Uterus (tissue), 4 donors: ENCODE results near the gene ACP6. TPM values are rescaled to one million over a fixed set of nuclear protein-coding genes. Genes with fewer than 3 reads are reported as not detected.

ENCODE experiments used
- DNase-seq, 2 donors: peaks; one replicate each; pipeline ENCODE4 v3.0.0-alpha.2; 2019 to 2020
- H3K27ac ChIP-seq, 2 donors: fragments of 200-600 bp; sonication (generic); 1 replicate in 1 of 2; 2 replicates in 1 of 2; pipeline ENCODE4 v1.5.1; 2016 to 2018
- H3K27me3 ChIP-seq, 2 donors: fragments of 200-600 bp; sonication (generic); one replicate each; pipeline ENCODE4 v1.5.1; 2018 to 2019; ENCODE audit warnings: control low read depth in 1 of 2
- H3K36me3 ChIP-seq, 2 donors: fragments of 200-600 bp; sonication (generic); one replicate each; pipeline ENCODE4 v1.5.1; 2019; ENCODE audit warnings: control low read depth in 1 of 2
- H3K4me1 ChIP-seq, 2 donors: fragments of 200-600 bp; sonication (generic); one replicate each; pipeline ENCODE4 v1.5.1; 2018 to 2019; ENCODE audit warnings: control low read depth in 1 of 2
- H3K4me3 ChIP-seq, 2 donors: fragments of 200-600 bp; sonication (generic); 1 replicate in 1 of 2; 2 replicates in 1 of 2; pipeline ENCODE4 v1.5.1; 2018 to 2019; ENCODE audit warnings: mild to moderate bottlenecking in 1 of 2
- H3K9me3 ChIP-seq, 2 donors: fragments of 200-600 bp; sonication (generic); one replicate each; pipeline ENCODE4 v1.5.1; 2019; ENCODE audit warnings: control low read depth in 1 of 2
- POLR2A ChIP-seq, 2 donors: fragments of 450-650 bp; IDR thresholded peaks; one replicate each; pipeline ENCODE4 v1.6.1; 2016; ENCODE audit warnings: antibody characterized with exemption in 2 of 2, mild to moderate bottlenecking in 1 of 2, moderate library complexity in 1 of 2
- intact Hi-C: fragments of 100-400 bp; cut with DNase I; formaldehyde crosslinking; loops from one replicate; pipeline ENCODE4 v1.15.1; 2023; ENCODE audit warnings: low total_unique reads
- total RNA-seq, 4 donors: library from RNA; depleted of rRNA in 3 of 4; stranded (reverse); fragments of >200 nt in 3 of 4; gene quantifications; one replicate each; pipeline versions ENCODE4 v1.1.0 to v1.2.4, GENCODE V29; 2014 to 2023
- TF ChIP-seq, protein P1 (sequence below), 4 experiments: fragments of 200-600 bp in 2 of 4; fragments of 450-650 bp in 2 of 4; sonication (generic) in 2 of 4; IDR thresholded peaks; one replicate each; pipeline ENCODE4 v1.5.1; 2016 to 2019; ENCODE audit warnings: antibody characterized with exemption in 4 of 4, mild to moderate bottlenecking in 2 of 4, moderate library complexity in 1 of 4
- donor health status: DM: yes; HTN: yes; CAD: no.

Gene ACP6
- total RNA-seq, 4 donors from 2014 or later = 3.6 to 29.3 (median 9.7) TPM

GRCh38 chr1:147634645-147635044 is 35.7 kb downstream of the ACP6 start:
- TF ChIP-seq, protein P1, sequence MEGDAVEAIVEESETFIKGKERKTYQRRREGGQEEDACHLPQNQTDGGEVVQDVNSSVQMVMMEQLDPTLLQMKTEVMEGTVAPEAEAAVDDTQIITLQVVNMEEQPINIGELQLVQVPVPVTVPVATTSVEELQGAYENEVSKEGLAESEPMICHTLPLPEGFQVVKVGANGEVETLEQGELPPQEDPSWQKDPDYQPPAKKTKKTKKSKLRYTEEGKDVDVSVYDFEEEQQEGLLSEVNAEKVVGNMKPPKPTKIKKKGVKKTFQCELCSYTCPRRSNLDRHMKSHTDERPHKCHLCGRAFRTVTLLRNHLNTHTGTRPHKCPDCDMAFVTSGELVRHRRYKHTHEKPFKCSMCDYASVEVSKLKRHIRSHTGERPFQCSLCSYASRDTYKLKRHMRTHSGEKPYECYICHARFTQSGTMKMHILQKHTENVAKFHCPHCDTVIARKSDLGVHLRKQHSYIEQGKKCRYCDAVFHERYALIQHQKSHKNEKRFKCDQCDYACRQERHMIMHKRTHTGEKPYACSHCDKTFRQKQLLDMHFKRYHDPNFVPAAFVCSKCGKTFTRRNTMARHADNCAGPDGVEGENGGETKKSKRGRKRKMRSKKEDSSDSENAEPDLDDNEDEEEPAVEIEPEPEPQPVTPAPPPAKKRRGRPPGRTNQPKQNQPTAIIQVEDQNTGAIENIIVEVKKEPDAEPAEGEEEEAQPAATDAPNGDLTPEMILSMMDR (IDR thresholded peaks at IDR 0.05) = no peak
- TF ChIP-seq POLR2A (IDR thresholded peaks at IDR 0.05) = no peak
- H3K27ac ChIP-seq = no peak overlapping the region
- no peaks in the 10 kb centered on the region for H3K36me3 ChIP-seq
- intact Hi-C loops = no loop called here
- no peaks in the 10 kb centered on the region for H3K27me3 ChIP-seq
- no peak for DNase-seq
- no peak overlapping the region for H3K4me3 ChIP-seq
- H3K9me3 ChIP-seq = no peaks in the 10 kb centered on the region
- H3K4me1 ChIP-seq = no peaks in the 10 kb centered on the region

DNA sequence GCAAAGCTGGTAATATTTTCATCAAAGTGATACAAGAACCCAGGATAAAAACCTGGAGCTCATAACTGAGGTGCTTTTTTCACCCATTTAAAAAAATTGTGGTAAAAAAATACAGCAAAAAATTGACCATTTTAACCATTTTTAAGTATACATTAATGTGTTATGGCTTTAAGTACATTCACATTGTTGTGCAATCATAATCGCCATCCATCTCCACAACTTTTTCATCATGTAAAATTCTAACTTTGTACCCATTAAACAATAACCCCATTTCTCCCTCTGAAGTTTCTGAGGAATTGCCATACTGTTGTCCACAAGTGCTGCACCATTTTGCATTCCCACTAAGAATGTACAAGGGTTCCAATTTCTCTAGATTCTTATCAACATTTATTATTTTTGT is 36.6 kb downstream of the ACP6 start:
- no peak overlapping the region for H3K4me3 ChIP-seq
- intact Hi-C loops = no loop called here
- H3K9me3 ChIP-seq = no peaks in the 10 kb centered on the region
- no peak for TF ChIP-seq POLR2A (IDR thresholded peaks at IDR 0.05)
- TF ChIP-seq, protein P1 (IDR thresholded peaks at IDR 0.05) = no peak
- no peaks in the 10 kb centered on the region for H3K4me1 ChIP-seq
- DNase-seq = no peak
- no peaks in the 10 kb centered on the region for H3K36me3 ChIP-seq
- no peak overlapping the region for H3K27ac ChIP-seq
- no peaks in the 10 kb centered on the region for H3K27me3 ChIP-seq

DNA sequence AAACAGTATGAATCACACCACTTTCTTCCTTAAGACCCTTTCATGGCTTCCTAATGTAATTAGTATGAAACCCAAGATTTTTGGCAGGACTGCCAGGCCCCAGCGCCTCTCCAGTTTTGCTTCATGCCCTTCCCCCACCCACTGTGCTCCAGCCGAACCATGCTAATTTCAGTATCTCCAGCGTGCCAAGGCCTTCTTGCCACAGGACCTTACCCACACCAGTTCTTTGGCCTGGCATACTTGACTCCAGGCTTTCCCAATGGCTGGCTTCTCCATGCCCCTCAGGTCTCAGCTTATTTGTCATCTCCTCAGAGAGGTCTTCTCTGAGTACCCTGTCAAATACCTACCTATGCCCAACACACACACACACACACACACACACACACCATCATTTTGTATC is 38.5 kb downstream of the ACP6 start:
- intact Hi-C loops = no loop called here
- no peaks in the 10 kb centered on the region for H3K9me3 ChIP-seq
- TF ChIP-seq, protein P1 (IDR thresholded peaks at IDR 0.05) = no peak
- no peak for TF ChIP-seq POLR2A (IDR thresholded peaks at IDR 0.05)
- H3K36me3 ChIP-seq = no peaks in the 10 kb centered on the region
- no peaks in the 10 kb centered on the region for H3K27me3 ChIP-seq
- H3K4me1 ChIP-seq = no peaks in the 10 kb centered on the region
- H3K27ac ChIP-seq = no peak overlapping the region
- no peak for DNase-seq
- H3K4me3 ChIP-seq = no peak overlapping the region

GRCh38 chr1:147630447-147630846 is 39.9 kb downstream of the ACP6 start:
- H3K36me3 ChIP-seq = no peaks in the 10 kb centered on the region
- no peak overlapping the region for H3K4me3 ChIP-seq
- H3K9me3 ChIP-seq = no peaks in the 10 kb centered on the region
- no peaks in the 10 kb centered on the region for H3K4me1 ChIP-seq
- no peaks in the 10 kb centered on the region for H3K27me3 ChIP-seq
- TF ChIP-seq, protein P1 (IDR thresholded peaks at IDR 0.05) = no peak
- no peak for TF ChIP-seq POLR2A (IDR thresholded peaks at IDR 0.05)
- intact Hi-C loops = no loop called here
- H3K27ac ChIP-seq = peak overlapping the region; percentile 7 to 68
- DNase-seq = peak; percentile 62 to 64

DNA sequence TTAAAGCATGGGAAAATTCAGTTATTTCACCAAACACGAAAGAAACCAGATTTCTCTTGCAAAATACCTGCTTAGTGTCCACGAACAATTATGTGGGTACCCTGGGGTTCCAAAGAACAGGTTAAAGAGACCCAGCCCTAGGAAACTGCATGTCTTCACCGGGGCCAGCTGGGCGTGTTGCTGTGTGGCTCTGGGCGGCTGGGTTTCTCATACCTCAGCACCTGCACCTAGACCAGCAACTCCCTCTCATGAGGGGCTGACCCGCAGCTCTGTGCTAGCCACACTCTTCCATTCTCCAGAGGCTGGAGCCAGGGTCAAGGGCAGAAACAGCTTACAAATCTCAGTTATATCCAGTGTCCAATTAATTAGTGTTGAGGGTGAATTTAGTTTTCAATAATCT is 40.3 kb downstream of the ACP6 start:
- TF ChIP-seq, protein P1 (IDR thresholded peaks at IDR 0.05) = no peak
- no peak for TF ChIP-seq POLR2A (IDR thresholded peaks at IDR 0.05)
- Histone ChIP-seq H3K9me3 (no peaks in the 10 kb centered on the region), H3K4me3 (no peak overlapping the region), H3K27me3 (no peaks in the 10 kb centered on the region), H3K4me1 (no peaks in the 10 kb centered on the region), H3K36me3 (no peaks in the 10 kb centered on the region), H3K27ac (peak overlapping the region; percentile 7 to 68)
- DNase-seq = no peak
- intact Hi-C loops = no loop called here
